Peyer's patch (tissue), 4 donors: ENCODE results near the gene NCF2.
"Not testable (repeated sequence)": the region's sequence is repeated elsewhere in the genome, so short reads cannot be mapped to it uniquely, and the experiment has no call there.

ENCODE experiments used
- CTCF ChIP-seq, 6 experiments: fragments of 450-650 bp in 4 of 6; fragments of 200-600 bp in 2 of 6; sonication (generic) in 1 of 6; IDR thresholded peaks; one replicate each; pipeline ENCODE4 v1.5.1; 2017 to 2019; ENCODE audit warnings: antibody characterized with exemption in 6 of 6, mild to moderate bottlenecking in 3 of 6, moderate library complexity in 1 of 6
- POLR2A ChIP-seq, 2 donors: fragments of 450-650 bp; IDR thresholded peaks; one replicate each; pipeline ENCODE4 v1.5.1; 2017; ENCODE audit warnings: antibody characterized with exemption in 2 of 2, mild to moderate bottlenecking in 2 of 2, moderate library complexity in 2 of 2

DNA sequence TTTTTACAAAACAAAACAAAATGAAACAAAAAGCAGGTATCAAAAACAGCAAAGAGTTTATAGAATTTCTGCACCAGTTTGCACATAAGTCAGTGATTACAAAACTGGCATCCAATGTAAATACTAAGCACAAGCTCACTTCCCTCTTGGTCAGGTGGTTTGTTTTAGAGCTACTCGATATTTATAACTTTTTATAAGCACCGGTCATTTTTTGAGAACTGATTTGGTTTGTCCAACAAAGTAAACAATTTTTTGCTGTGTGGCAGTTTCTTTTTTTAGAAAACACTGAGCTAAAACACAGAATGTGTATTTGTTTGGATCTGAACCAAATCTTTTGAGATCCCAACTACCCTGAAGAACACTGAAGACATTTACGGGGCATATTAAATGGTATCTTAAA is 36.0 kb upstream of the NCF2 start:
- not testable (repeated sequence) for TF ChIP-seq CTCF, POLR2A (IDR thresholded peaks at IDR 0.05)
